ENCODE data around the gene TPRX1.
A peak's percentile ranks its signal among the peaks of the same experiment; 100 is the strongest.
"Not testable (repeated sequence)": the region's sequence is repeated elsewhere in the genome, so short reads cannot be mapped to it uniquely, and the experiment has no call there.

TPRX1 gene

DNA sequence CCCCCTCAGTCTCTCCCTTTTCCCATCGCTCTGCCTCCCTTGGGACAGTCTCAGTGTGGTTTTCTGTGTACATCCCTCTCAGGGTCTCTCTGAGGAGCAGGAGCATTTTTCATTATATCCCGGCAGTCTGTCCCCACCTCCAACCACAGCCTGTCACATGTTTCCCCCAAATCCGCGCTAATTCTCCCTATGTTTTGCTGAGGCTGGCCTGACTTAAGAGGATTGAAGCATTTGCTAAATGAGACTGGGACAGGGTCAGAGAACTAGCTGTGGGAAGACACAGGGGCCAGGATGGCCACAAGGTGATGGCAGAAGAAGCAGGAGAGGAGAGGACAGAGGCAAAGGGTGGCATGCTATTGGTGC lies 5.5 kb downstream of the TPRX1 start:
- no peak for DNase-seq

DNA sequence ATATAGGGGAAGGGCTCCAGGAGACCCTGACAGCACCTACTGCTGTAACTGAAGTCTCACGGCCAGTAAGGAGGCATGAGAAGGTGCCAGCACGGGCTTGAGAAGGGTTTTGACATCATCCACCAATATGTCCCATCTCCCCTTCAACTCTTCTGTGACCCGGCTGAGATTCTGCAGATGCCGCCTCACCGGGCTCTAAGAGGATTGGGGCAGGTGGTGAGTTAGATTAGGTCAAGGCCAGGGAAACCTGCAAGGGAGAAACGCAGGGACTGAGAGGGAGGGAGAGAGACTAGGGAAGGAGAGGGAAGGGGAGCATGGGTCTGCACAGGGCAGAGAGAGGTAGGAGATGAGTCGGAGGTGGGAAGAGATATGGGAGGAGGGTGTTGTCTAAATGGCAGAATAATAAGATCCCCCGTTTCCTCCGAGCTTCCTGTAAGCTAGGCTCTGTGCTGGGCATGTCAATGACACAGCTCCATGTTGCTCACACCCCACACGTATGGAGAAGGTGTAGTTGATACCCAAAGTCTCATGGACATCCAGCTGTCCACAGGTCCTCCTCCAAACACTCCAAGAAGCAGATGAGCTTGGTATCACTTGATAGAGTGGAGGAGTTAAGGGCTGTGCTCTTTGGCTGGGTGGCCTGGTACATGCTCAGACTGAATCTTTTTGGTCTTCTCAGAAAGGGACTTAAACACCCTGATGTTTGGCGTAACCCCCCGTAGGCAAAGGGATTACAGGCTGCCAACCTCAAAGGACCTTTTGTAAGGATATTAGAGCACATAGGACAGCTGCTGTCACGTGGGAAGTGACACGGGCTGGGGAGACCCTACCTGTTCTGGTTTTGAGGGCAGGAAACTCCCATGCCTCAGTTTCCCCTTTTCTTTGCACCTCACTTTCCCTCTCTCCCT lies 6.1 kb downstream of the TPRX1 start:
- no peak for DNase-seq

GRCh38 chr19:47796785-47797184 lies 7.6 kb downstream of the TPRX1 start:
- no peak for DNase-seq

- no peak for DNase-seq
Observed at GRCh38 chr19:47794526-47794925, 9.8 kb downstream of the TPRX1 start.

GRCh38 chr19:47792616-47793015 lies 11.7 kb downstream of the TPRX1 start:
- DNase-seq: no peak

- peak; percentile 94 for DNase-seq
Observed at GRCh38 chr19:47790398-47790814, 13.9 kb downstream of the TPRX1 start.

DNA sequence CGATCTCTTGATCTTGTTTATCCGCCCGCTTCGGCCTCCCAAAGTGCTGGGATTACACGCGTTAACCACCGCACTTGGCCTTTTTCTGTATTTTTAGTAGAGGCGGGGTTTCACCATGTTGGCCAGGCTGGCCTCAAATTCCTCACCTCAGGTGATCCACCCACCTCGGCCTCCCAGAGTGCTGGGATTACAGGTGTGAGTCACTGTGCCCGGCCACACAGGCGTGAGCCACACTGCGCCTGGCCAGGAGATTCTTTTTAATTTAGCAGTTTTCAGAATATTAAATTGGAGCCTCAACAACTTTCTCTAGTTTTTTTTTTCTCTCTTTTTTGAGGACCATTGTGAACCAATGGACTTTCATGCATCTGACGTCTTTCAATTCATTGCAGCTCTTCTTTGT lies 14.5 kb downstream of the TPRX1 start:
- not testable (repeated sequence) for DNase-seq

GRCh38 chr19:47787307-47787706 lies 17.0 kb downstream of the TPRX1 start:
- not testable (repeated sequence) for DNase-seq

DNA sequence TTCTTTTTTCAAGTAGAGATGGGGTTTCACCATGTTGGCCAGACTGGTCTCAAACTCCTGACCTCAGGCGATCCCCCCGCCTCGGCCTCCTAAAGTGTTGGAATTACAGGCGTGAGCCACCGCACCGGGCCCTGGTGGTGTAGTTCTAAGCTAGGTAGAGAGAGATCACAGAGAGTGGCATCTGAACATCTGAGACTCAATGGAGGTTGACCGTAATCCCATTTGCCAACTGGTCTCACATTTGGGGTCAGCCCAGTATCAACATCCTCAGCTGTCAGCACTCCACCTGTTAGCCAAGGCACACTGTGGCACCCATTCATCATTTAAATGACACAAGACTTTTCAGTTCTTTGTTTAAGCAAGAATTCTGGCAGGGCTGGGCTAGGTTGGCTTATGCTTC lies 17.8 kb downstream of the TPRX1 start:
- DNase-seq: no peak

DNA sequence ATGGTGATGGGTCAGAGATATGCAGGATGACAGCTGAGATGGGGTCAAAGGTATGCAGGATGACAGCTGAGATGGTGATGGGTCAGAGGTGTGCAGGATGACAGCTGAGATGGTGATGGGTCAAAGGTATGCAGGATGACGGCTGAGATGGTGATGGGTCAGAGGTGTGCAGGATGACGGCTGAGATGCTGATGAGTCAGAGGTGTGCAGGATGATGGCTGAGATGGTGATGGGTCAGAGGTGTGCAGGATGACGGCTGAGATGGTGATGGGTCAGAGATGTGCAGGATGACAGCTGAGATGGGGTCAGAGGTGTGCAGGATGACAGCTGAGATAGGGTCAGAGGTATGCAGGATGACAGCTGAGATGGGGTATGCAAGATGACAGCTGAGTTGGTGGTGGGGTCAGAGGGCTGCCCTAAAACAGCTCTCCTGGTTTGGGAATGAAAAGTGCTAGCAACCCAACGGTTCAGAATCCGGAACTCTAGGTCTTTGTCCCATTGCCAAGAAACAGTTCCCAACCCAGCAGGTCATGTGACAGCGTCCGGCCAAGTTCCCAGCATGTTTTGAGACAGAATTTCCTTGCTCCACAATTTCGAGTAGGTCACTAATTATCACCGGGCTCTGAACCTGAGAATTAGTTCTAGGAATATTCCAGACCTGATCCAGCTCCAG lies 22.6 kb downstream of the TPRX1 start:
- DNase-seq: no peak

DNA sequence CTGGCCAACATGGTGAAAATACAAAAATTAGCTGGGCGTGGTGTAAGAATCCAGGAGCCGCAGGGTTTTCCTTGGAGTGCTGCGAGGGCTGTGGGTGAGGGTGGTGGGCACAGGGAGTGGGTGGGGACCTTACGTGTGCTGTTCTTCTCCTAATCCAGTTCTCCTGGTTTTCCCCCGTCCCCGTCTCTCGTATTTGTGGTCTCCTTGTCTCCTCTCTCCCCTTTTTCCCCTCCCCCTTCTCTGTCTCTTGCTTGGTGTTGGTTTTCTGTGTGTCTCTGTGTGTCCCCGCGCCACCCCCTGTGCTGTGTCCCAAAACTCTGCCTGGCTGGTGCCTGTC lies 24.2 kb downstream of the TPRX1 start:
- DNase-seq: no peak

DNA sequence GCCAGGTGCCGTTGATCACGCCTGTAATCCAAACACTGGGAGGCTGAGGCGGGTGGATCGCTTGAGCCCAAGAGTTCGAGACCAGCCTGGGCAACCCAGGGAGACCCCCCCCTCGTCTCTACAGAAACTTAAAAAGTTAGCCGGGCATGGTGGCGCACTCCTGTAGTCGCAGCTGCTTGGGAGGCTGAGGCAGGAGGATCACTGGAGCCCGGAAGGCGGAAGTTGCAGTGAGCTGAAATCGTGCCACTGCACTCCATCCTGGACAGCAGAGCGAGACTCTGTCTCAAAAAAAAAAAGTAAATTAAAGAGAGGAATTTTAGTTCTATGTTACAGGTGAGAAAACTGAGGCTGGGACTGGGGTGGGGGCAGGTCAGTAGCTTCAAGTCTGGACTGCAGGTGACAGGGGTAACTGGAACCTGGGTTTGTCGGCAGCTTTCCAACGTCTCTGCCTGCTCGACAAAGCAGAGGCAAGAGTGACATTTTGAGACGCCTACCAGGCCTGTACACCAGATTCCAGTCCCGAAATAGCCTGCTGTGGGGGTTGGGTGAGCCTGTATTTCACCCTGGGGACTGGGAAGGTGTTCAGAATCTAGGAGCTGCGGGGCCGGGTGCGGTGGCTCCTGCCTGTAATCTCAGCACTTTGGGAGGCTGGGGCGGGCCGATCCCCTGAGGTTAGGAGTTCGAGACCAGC lies 24.7 kb downstream of the TPRX1 start:
- DNase-seq: no peak

DNA sequence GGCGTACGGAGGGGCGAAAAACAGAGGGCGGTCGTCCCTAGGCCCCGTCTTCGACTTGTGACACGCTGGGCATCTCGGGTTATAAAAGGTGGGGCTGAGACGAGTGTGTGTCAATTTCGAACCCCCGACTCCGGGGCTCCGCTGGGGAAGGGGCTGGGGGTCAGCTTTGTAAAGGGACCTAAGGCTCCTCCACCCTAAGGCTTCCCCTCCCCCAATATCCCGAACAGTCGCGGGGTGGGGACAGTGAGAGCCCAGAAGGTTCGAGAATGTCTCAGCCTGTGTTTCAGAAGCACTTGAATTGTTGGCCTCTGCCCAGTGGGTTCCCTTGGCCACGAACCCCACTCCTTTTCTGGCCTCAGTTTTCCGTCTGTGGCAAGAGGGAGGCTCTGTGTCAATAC lies 25.4 kb downstream of the TPRX1 start:
- peak; percentile 76 for DNase-seq

DNA sequence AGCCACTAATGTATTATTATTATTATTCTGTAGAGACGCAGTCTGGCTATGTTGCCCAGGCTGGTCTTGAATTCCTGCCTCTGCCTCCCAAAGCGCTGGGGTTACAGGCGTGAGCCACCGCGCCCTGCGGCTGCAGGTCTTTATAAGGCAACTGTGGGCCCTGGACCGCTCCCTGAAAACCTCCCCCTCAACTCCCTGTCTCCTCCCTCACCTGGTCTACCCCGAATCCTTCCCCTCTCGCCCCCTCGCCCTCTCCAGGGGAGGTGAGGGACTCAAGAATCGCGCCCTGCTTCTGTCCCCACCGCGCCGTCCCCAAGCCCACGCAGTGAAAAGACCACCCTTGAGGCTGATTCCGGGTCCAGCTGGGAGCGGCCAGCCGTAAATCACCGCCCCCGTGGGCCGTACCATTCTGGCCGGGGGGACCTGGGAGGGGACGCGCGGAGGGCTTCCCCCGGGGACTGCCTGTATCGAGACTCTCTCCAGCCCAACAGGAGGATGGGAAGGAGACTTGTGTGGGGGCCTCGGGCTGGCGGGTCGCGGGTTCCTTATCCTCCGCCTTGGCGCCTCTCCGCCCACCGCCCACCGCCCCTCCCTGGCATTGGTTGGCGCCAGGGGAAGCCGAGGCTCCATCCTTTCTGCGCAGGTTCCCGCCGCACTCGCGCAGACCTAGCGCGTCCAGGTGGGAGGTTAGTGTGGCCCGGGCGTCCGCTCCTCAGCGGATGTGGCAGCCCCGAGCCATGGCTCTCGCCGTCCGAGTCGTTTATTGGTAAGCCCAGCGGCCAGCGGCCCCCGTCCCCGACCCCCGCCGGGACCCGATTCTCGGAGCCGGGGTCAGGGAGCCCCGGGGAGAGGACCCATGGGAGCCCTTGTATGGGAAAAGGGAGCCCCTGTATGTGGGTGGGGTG lies 26.1 kb downstream of the TPRX1 start, which contains the start of gene SELENOW:
SELENOW (plus strand) TSS at position 655 of the 905 bp plus-strand sequence; CDS start at position 738, 83 bp downstream.
- DNase-seq: peak; percentile 92

GRCh38 chr19:47777245-47778048 lies 26.9 kb downstream of the TPRX1 start:
- not testable (repeated sequence) for DNase-seq

DNA sequence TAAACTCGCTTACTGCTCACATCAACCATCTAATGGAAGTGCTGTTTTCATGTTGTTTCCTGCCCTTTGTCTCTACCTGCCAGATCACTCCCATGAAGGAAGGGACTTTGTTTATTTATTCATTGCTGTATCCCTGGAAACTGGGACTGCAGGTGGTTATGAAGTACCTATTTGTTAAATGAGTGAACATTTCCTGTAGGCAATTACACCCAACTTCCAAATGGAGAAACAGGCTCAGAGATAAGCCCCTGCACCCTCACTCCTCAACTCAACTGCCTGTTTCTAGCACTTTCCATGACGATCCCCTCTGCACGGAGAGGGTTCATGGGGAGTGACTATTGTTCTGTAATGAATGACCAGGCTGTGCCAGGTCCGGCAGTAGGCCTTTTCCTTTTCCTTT lies 27.8 kb downstream of the TPRX1 start:
- DNase-seq: no peak

- not testable (repeated sequence) for DNase-seq
Observed at GRCh38 chr19:47771291-47771690, 33.1 kb downstream of the TPRX1 start.

GRCh38 chr19:47769534-47769933 lies 34.8 kb downstream of the TPRX1 start:
- DNase-seq: no peak

- no peak for DNase-seq
Observed at GRCh38 chr19:47768604-47769003, 35.7 kb downstream of the TPRX1 start.

- no peak for DNase-seq
Observed at GRCh38 chr19:47767349-47767748, 37.0 kb downstream of the TPRX1 start.

- no peak for DNase-seq
Observed at GRCh38 chr19:47766670-47767069, 37.7 kb downstream of the TPRX1 start.

- DNase-seq: no peak
Observed at GRCh38 chr19:47766359-47766620, 38.1 kb downstream of the TPRX1 start.

Data from activated effector memory CD4-positive, alpha-beta T cell treated with anti-CD3 and anti-CD28 coated beads, Interleukin-2, amount 50 U/mL, for 16 hours (primary cell).